ENCODE measurements around the gene SPACA7.
"Not testable (repeated sequence)": the region's sequence is repeated elsewhere in the genome, so short reads cannot be mapped to it uniquely, and the experiment has no call there.

The SPACA7 gene

GRCh38 chr13:112432734-112433133 is 56.6 kb downstream of the SPACA7 start:
- H3K9me3 ChIP-seq (ENCODE audit: control insufficient read depth in 1 of 2, low read length in 2 of 2): peaks cover 4 to 11% of the 10 kb centered on the region in 2 donors
- H3K36me3 ChIP-seq (ENCODE audit: control insufficient read depth in 1 of 2, insufficient read depth in 2 of 2, low read length in 2 of 2); H3K27me3 ChIP-seq (ENCODE audit: low read depth, low read length); H3K27ac ChIP-seq (ENCODE audit: low read length); H3K4me1 ChIP-seq (ENCODE audit: control insufficient read depth in 1 of 2, insufficient read depth in 2 of 2, low read length in 2 of 2); H3K4me3 ChIP-seq (ENCODE audit: low read depth in 1 of 2, low read length in 2 of 2): not testable (repeated sequence)

- peaks cover 10 to 12% of the 10 kb centered on the region in 2 donors for H3K9me3 ChIP-seq (ENCODE audit: control insufficient read depth in 1 of 2, low read length in 2 of 2)
- H3K27me3 ChIP-seq (ENCODE audit: low read depth, low read length); H3K4me1 ChIP-seq (ENCODE audit: control insufficient read depth in 1 of 2, insufficient read depth in 2 of 2, low read length in 2 of 2): not testable (repeated sequence)
Measured at GRCh38 chr13:112433517-112433916, 57.4 kb downstream of the SPACA7 start.

GRCh38 chr13:112434032-112434431 is 57.9 kb downstream of the SPACA7 start:
- Histone ChIP-seq H3K9me3 (ENCODE audit: control insufficient read depth in 1 of 2, low read length in 2 of 2) (peaks cover 7% of the 10 kb centered on the region in 2 donors), H3K27ac (ENCODE audit: low read length) (no peak overlapping the region), H3K4me1 (ENCODE audit: control insufficient read depth in 1 of 2, insufficient read depth in 2 of 2, low read length in 2 of 2) (no peaks in the 10 kb centered on the region), H3K27me3 (ENCODE audit: low read depth, low read length) (no peaks in the 10 kb centered on the region), H3K36me3 (ENCODE audit: control insufficient read depth in 1 of 2, insufficient read depth in 2 of 2, low read length in 2 of 2) (no peaks in the 10 kb centered on the region), H3K4me3 (ENCODE audit: low read depth in 1 of 2, low read length in 2 of 2) (no peak overlapping the region)

More at GRCh38 chr13:112433517-112433916, 57.4 kb downstream of the SPACA7 start:
- H3K4me3 ChIP-seq (ENCODE audit: low read depth in 1 of 2, low read length in 2 of 2); H3K36me3 ChIP-seq (ENCODE audit: control insufficient read depth in 1 of 2, insufficient read depth in 2 of 2, low read length in 2 of 2); H3K27ac ChIP-seq (ENCODE audit: low read length): not testable (repeated sequence)

- H3K4me1 ChIP-seq (ENCODE audit: control insufficient read depth in 1 of 2, insufficient read depth in 2 of 2, low read length in 2 of 2): no peaks in the 10 kb centered on the region
Measured at GRCh38 chr13:112434937-112435523, 58.9 kb downstream of the SPACA7 start.

GRCh38 chr13:112435973-112436372 is 59.8 kb downstream of the SPACA7 start:
- H3K4me3 ChIP-seq (ENCODE audit: low read depth in 1 of 2, low read length in 2 of 2): no peak overlapping the region
- peaks cover 6 to 7% of the 10 kb centered on the region in 2 donors for H3K9me3 ChIP-seq (ENCODE audit: control insufficient read depth in 1 of 2, low read length in 2 of 2)
- H3K4me1 ChIP-seq (ENCODE audit: control insufficient read depth in 1 of 2, insufficient read depth in 2 of 2, low read length in 2 of 2): no peaks in the 10 kb centered on the region
- H3K27me3 ChIP-seq (ENCODE audit: low read depth, low read length): no peaks in the 10 kb centered on the region
- H3K27ac ChIP-seq (ENCODE audit: low read length): no peak overlapping the region
- no peaks in the 10 kb centered on the region for H3K36me3 ChIP-seq (ENCODE audit: control insufficient read depth in 1 of 2, insufficient read depth in 2 of 2, low read length in 2 of 2)

More at GRCh38 chr13:112434937-112435523, 58.9 kb downstream of the SPACA7 start:
- no peak overlapping the region for H3K4me3 ChIP-seq (ENCODE audit: low read depth in 1 of 2, low read length in 2 of 2)
- peaks cover 6 to 7% of the 10 kb centered on the region in 2 donors for H3K9me3 ChIP-seq (ENCODE audit: control insufficient read depth in 1 of 2, low read length in 2 of 2)
- H3K27me3 ChIP-seq (ENCODE audit: low read depth, low read length): no peaks in the 10 kb centered on the region
- no peak overlapping the region for H3K27ac ChIP-seq (ENCODE audit: low read length)
- no peaks in the 10 kb centered on the region for H3K36me3 ChIP-seq (ENCODE audit: control insufficient read depth in 1 of 2, insufficient read depth in 2 of 2, low read length in 2 of 2)

- Histone ChIP-seq H3K4me1 (ENCODE audit: control insufficient read depth in 1 of 2, insufficient read depth in 2 of 2, low read length in 2 of 2) (no peaks in the 10 kb centered on the region), H3K9me3 (ENCODE audit: control insufficient read depth in 1 of 2, low read length in 2 of 2) (peaks cover 6 to 7% of the 10 kb centered on the region in 2 donors), H3K4me3 (ENCODE audit: low read depth in 1 of 2, low read length in 2 of 2) (no peak overlapping the region), H3K36me3 (ENCODE audit: control insufficient read depth in 1 of 2, insufficient read depth in 2 of 2, low read length in 2 of 2) (no peaks in the 10 kb centered on the region), H3K27ac (ENCODE audit: low read length) (no peak overlapping the region), H3K27me3 (ENCODE audit: low read depth, low read length) (peaks cover 7% of the 10 kb centered on the region)
Measured at GRCh38 chr13:112438094-112438493, 61.9 kb downstream of the SPACA7 start.

- no peak overlapping the region for H3K4me3 ChIP-seq (ENCODE audit: low read depth in 1 of 2, low read length in 2 of 2)
- no peaks in the 10 kb centered on the region for H3K4me1 ChIP-seq (ENCODE audit: control insufficient read depth in 1 of 2, insufficient read depth in 2 of 2, low read length in 2 of 2)
- no peak overlapping the region for H3K27ac ChIP-seq (ENCODE audit: low read length)
- H3K27me3 ChIP-seq (ENCODE audit: low read depth, low read length): peaks cover 11% of the 10 kb centered on the region
- H3K9me3 ChIP-seq (ENCODE audit: control insufficient read depth in 1 of 2, low read length in 2 of 2): peaks cover 6 to 7% of the 10 kb centered on the region in 2 donors
- no peaks in the 10 kb centered on the region for H3K36me3 ChIP-seq (ENCODE audit: control insufficient read depth in 1 of 2, insufficient read depth in 2 of 2, low read length in 2 of 2)
Measured at GRCh38 chr13:112438515-112438914, 62.4 kb downstream of the SPACA7 start.

GRCh38 chr13:112441226-112441625 is 65.1 kb downstream of the SPACA7 start:
- no peak overlapping the region for H3K27ac ChIP-seq (ENCODE audit: low read length)
- no peaks in the 10 kb centered on the region for H3K4me1 ChIP-seq (ENCODE audit: control insufficient read depth in 1 of 2, insufficient read depth in 2 of 2, low read length in 2 of 2)
- H3K27me3 ChIP-seq (ENCODE audit: low read depth, low read length): peaks cover 15% of the 10 kb centered on the region

GRCh38 chr13:112441779-112442310 is 65.7 kb downstream of the SPACA7 start:
- H3K4me1 ChIP-seq (ENCODE audit: control insufficient read depth in 1 of 2, insufficient read depth in 2 of 2, low read length in 2 of 2): no peaks in the 10 kb centered on the region
- peaks cover 15% of the 10 kb centered on the region for H3K27me3 ChIP-seq (ENCODE audit: low read depth, low read length)
- no peak overlapping the region for H3K4me3 ChIP-seq (ENCODE audit: low read depth in 1 of 2, low read length in 2 of 2)
- no peak overlapping the region for H3K27ac ChIP-seq (ENCODE audit: low read length)
- H3K36me3 ChIP-seq (ENCODE audit: control insufficient read depth in 1 of 2, insufficient read depth in 2 of 2, low read length in 2 of 2): no peaks in the 10 kb centered on the region
- peaks cover 6 to 7% of the 10 kb centered on the region in 2 donors for H3K9me3 ChIP-seq (ENCODE audit: control insufficient read depth in 1 of 2, low read length in 2 of 2)

More at GRCh38 chr13:112441226-112441625, 65.1 kb downstream of the SPACA7 start:
- no peak overlapping the region for H3K4me3 ChIP-seq (ENCODE audit: low read depth in 1 of 2, low read length in 2 of 2)
- no peaks in the 10 kb centered on the region for H3K36me3 ChIP-seq (ENCODE audit: control insufficient read depth in 1 of 2, insufficient read depth in 2 of 2, low read length in 2 of 2)
- H3K9me3 ChIP-seq (ENCODE audit: control insufficient read depth in 1 of 2, low read length in 2 of 2): peaks cover 6 to 7% of the 10 kb centered on the region in 2 donors

- H3K36me3 ChIP-seq (ENCODE audit: control insufficient read depth in 1 of 2, insufficient read depth in 2 of 2, low read length in 2 of 2): no peaks in the 10 kb centered on the region
Measured at GRCh38 chr13:112442483-112443090, 66.4 kb downstream of the SPACA7 start.

GRCh38 chr13:112443191-112443994 is 67.2 kb downstream of the SPACA7 start:
- H3K9me3 ChIP-seq (ENCODE audit: control insufficient read depth in 1 of 2, low read length in 2 of 2): peaks cover under 1% of the 10 kb centered on the region in 2 donors
- no peak overlapping the region for H3K4me3 ChIP-seq (ENCODE audit: low read depth in 1 of 2, low read length in 2 of 2)
- H3K4me1 ChIP-seq (ENCODE audit: control insufficient read depth in 1 of 2, insufficient read depth in 2 of 2, low read length in 2 of 2): no peaks in the 10 kb centered on the region
- H3K27ac ChIP-seq (ENCODE audit: low read length): no peak overlapping the region
- H3K27me3 ChIP-seq (ENCODE audit: low read depth, low read length): peaks cover 15% of the 10 kb centered on the region
- H3K36me3 ChIP-seq (ENCODE audit: control insufficient read depth in 1 of 2, insufficient read depth in 2 of 2, low read length in 2 of 2): no peaks in the 10 kb centered on the region

More at GRCh38 chr13:112442483-112443090, 66.4 kb downstream of the SPACA7 start:
- H3K27me3 ChIP-seq (ENCODE audit: low read depth, low read length): peaks cover 15% of the 10 kb centered on the region
- H3K4me3 ChIP-seq (ENCODE audit: low read depth in 1 of 2, low read length in 2 of 2): no peak overlapping the region
- peaks cover 6 to 7% of the 10 kb centered on the region in 2 donors for H3K9me3 ChIP-seq (ENCODE audit: control insufficient read depth in 1 of 2, low read length in 2 of 2)
- no peak overlapping the region for H3K27ac ChIP-seq (ENCODE audit: low read length)
- H3K4me1 ChIP-seq (ENCODE audit: control insufficient read depth in 1 of 2, insufficient read depth in 2 of 2, low read length in 2 of 2): no peaks in the 10 kb centered on the region
